KMS-11 (cell line): ENCODE data around the gene PCNX2.

Source experiments
- H2AFZ ChIP-seq: fragments of 200-600 bp; sonication (generic); 2 replicates; pipeline ENCODE4 v1.6.1; 2016; ENCODE audit warnings: antibody characterized with exemption, mixed run types, low read depth
- H3K27ac ChIP-seq: fragments of 200-600 bp; sonication (generic); 2 replicates; pipeline ENCODE4 v1.6.1; 2016; ENCODE audit warnings: mild to moderate bottlenecking, mixed run types
- H3K27me3 ChIP-seq: fragments of 200-600 bp; sonication (generic); 2 replicates; pipeline ENCODE4 v1.6.1; 2017; ENCODE audit warnings: mild to moderate bottlenecking, low read depth, mixed run types, moderate library complexity; ENCODE audit not compliant: insufficient read depth
- H3K36me3 ChIP-seq: fragments of 200-600 bp; sonication (generic); 2 replicates; pipeline ENCODE4 v1.6.1; 2017; ENCODE audit warnings: mild to moderate bottlenecking, mixed run types; ENCODE audit not compliant: insufficient read depth
- H3K4me1 ChIP-seq: fragments of 200-600 bp; sonication (generic); 2 replicates; pipeline ENCODE4 v1.6.1; 2016; ENCODE audit warnings: mild to moderate bottlenecking, low read depth, mixed run types; ENCODE audit not compliant: poor library complexity, severe bottlenecking
- H3K4me2 ChIP-seq: fragments of 200-600 bp; sonication (generic); 2 replicates; pipeline ENCODE4 v1.7.0; 2016; ENCODE audit warnings: mild to moderate bottlenecking, mixed run types
- H3K4me3 ChIP-seq: fragments of 200-600 bp; sonication (generic); IDR thresholded peaks from 2 replicates; pipeline ENCODE4 v1.6.1; 2017; ENCODE audit warnings: low read depth, low read length, mixed read lengths; ENCODE audit not compliant: insufficient read depth
- H3K79me2 ChIP-seq: fragments of 200-600 bp; sonication (generic); 2 replicates; pipeline ENCODE4 v1.6.1; 2016; ENCODE audit warnings: low read depth, mixed run types; ENCODE audit not compliant: insufficient read depth
- H3K9ac ChIP-seq: fragments of 200-600 bp; sonication (generic); 2 replicates; pipeline ENCODE4 v1.6.1; 2016; ENCODE audit warnings: mild to moderate bottlenecking, mixed run types
- H4K20me1 ChIP-seq: fragments of 200-600 bp; sonication (generic); 2 replicates; pipeline ENCODE4 v1.6.1; 2016; ENCODE audit warnings: mild to moderate bottlenecking, mixed run types; ENCODE audit not compliant: insufficient read depth
- TF ChIP-seq, protein P1 (sequence below): fragments of 200-600 bp; sonication (generic); conservative IDR thresholded peaks from 2 replicates; pipeline ENCODE4 v1.6.1; 2017; ENCODE audit warnings: low read depth, mild to moderate bottlenecking, antibody characterized with exemption, low read length, moderate library complexity, mixed read lengths

PCNX2 gene

GRCh38 chr1:232984577-232985425 lies 310.7 kb downstream of the PCNX2 start:
- no peak overlapping the region for H3K4me2 ChIP-seq
- H2AFZ ChIP-seq: no peak overlapping the region
- H3K9ac ChIP-seq: no peak overlapping the region
- no peaks in the 10 kb centered on the region for H4K20me1 ChIP-seq
- no peaks in the 10 kb centered on the region for H3K4me1 ChIP-seq
- H3K27ac ChIP-seq: no peak overlapping the region
- no peaks in the 10 kb centered on the region for H3K79me2 ChIP-seq
- H3K36me3 ChIP-seq: no peaks in the 10 kb centered on the region
- no peak overlapping the region for H3K4me3 ChIP-seq
- H3K27me3 ChIP-seq: no peaks in the 10 kb centered on the region
- TF ChIP-seq, protein P1, sequence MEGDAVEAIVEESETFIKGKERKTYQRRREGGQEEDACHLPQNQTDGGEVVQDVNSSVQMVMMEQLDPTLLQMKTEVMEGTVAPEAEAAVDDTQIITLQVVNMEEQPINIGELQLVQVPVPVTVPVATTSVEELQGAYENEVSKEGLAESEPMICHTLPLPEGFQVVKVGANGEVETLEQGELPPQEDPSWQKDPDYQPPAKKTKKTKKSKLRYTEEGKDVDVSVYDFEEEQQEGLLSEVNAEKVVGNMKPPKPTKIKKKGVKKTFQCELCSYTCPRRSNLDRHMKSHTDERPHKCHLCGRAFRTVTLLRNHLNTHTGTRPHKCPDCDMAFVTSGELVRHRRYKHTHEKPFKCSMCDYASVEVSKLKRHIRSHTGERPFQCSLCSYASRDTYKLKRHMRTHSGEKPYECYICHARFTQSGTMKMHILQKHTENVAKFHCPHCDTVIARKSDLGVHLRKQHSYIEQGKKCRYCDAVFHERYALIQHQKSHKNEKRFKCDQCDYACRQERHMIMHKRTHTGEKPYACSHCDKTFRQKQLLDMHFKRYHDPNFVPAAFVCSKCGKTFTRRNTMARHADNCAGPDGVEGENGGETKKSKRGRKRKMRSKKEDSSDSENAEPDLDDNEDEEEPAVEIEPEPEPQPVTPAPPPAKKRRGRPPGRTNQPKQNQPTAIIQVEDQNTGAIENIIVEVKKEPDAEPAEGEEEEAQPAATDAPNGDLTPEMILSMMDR: no peak

GRCh38 chr1:232983817-232984567 lies 311.5 kb downstream of the PCNX2 start:
- Histone ChIP-seq H2AFZ (no peak overlapping the region), H3K36me3 (no peaks in the 10 kb centered on the region), H3K4me1 (no peaks in the 10 kb centered on the region), H3K79me2 (no peaks in the 10 kb centered on the region), H3K4me2 (no peak overlapping the region), H3K27ac (no peak overlapping the region), H3K9ac (no peak overlapping the region), H3K4me3 (no peak overlapping the region), H3K27me3 (no peaks in the 10 kb centered on the region), H4K20me1 (no peaks in the 10 kb centered on the region)
- TF ChIP-seq, protein P1: no peak

GRCh38 chr1:232983375-232983774 lies 312.1 kb downstream of the PCNX2 start:
- H3K9ac ChIP-seq: no peak overlapping the region
- H4K20me1 ChIP-seq: no peaks in the 10 kb centered on the region
- TF ChIP-seq, protein P1: no peak
- H3K4me3 ChIP-seq: no peak overlapping the region
- H3K27ac ChIP-seq: no peak overlapping the region
- no peaks in the 10 kb centered on the region for H3K79me2 ChIP-seq
- H3K27me3 ChIP-seq: no peaks in the 10 kb centered on the region
- H3K36me3 ChIP-seq: no peaks in the 10 kb centered on the region
- no peak overlapping the region for H3K4me2 ChIP-seq
- no peaks in the 10 kb centered on the region for H3K4me1 ChIP-seq
- no peak overlapping the region for H2AFZ ChIP-seq

DNA sequence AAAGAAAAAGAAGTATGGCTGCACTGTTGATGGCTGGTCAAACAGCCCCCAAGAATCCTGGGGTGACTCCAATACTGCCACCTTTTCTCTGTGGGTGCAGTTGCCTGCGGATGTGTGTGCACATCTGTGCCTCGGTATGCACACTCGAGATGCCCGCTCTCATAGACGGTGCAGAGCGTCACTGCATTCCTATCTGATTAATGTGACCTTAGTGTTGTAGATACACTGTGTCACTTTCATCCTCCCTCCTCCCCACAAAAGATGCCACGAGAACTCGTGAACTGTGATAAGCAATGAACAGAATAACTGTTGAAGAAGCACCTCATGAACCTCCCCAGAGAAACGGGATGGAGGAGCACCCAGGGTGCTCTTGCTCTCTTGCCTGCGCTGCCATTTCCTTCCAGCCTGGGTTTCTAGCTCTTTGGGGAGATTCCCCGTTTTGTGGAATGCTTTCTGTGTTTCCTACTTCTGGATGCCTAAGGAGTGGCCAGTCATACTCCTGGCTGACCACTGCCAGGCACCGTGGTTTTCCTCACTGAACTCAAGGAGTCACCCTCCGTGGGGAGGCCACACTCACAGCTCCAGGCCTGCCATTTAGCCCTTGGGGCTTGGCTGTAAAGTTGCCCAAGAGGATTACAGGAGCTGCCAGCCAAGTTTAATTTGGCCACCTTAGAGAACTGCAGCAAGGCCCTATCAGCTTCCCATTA lies 313.1 kb downstream of the PCNX2 start:
- H4K20me1 ChIP-seq: no peaks in the 10 kb centered on the region
- no peaks in the 10 kb centered on the region for H3K36me3 ChIP-seq
- no peaks in the 10 kb centered on the region for H3K27me3 ChIP-seq
- no peaks in the 10 kb centered on the region for H3K79me2 ChIP-seq
- no peak overlapping the region for H3K4me2 ChIP-seq
- H3K9ac ChIP-seq: no peak overlapping the region
- no peak overlapping the region for H2AFZ ChIP-seq
- no peak overlapping the region for H3K4me3 ChIP-seq
- TF ChIP-seq, protein P1: no peak
- no peak overlapping the region for H3K27ac ChIP-seq
- no peaks in the 10 kb centered on the region for H3K4me1 ChIP-seq
